ENCODE results near the gene HCCS.

DNA sequence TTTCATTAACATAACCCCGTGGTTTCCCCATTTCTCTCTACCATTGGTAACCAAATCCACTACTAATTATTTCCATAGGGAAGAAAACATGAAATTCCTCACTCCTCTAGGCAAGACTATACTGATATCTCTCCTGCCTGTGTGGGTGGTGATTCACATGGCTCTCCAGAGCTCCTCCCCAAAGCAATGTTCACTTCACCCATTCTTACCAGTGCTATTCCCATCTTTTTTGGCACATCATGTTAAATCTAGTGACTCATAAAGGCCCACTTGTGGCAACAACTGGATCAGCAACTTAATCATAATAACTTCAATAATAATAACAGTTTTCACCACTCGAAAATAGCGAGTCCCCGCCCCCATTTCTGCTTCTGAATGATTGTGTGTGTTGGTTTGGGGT, 6.1 kb upstream of the HCCS start:
- TF ChIP-seq CTCF (IDR thresholded peaks at IDR 0.05), result no peak
- no peak for TF ChIP-seq POLR2AphosphoS5 (IDR thresholded peaks at IDR 0.05; ENCODE audit: insufficient read depth in 1 of 2, low read depth in 1 of 2)
- no peak for TF ChIP-seq POLR2A (IDR thresholded peaks at IDR 0.05)
